ENCODE results near the gene SPRR2E.

DNA sequence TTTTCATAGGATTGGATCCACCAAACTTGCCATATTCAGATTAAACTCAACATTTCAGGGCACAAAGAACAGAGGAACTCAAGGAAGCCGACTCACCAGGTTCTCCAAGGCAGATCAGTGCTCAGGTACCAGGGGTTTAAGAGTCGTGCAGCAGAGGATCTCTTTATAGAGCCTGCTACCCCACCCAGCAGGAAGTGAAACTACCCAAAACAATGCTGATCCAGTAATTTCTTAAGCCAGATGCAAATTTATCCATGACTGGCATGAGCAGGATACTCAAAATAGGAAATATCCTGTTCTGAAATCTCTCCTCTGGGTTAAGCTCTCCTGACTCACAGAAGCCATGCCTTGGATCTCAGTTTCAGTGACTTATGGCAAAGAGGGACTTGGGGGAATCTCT is 37.0 kb downstream of the SPRR2E start, which contains the start of gene SPRR2A:
- TF ChIP-seq, protein P1, sequence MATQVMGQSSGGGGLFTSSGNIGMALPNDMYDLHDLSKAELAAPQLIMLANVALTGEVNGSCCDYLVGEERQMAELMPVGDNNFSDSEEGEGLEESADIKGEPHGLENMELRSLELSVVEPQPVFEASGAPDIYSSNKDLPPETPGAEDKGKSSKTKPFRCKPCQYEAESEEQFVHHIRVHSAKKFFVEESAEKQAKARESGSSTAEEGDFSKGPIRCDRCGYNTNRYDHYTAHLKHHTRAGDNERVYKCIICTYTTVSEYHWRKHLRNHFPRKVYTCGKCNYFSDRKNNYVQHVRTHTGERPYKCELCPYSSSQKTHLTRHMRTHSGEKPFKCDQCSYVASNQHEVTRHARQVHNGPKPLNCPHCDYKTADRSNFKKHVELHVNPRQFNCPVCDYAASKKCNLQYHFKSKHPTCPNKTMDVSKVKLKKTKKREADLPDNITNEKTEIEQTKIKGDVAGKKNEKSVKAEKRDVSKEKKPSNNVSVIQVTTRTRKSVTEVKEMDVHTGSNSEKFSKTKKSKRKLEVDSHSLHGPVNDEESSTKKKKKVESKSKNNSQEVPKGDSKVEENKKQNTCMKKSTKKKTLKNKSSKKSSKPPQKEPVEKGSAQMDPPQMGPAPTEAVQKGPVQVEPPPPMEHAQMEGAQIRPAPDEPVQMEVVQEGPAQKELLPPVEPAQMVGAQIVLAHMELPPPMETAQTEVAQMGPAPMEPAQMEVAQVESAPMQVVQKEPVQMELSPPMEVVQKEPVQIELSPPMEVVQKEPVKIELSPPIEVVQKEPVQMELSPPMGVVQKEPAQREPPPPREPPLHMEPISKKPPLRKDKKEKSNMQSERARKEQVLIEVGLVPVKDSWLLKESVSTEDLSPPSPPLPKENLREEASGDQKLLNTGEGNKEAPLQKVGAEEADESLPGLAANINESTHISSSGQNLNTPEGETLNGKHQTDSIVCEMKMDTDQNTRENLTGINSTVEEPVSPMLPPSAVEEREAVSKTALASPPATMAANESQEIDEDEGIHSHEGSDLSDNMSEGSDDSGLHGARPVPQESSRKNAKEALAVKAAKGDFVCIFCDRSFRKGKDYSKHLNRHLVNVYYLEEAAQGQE (IDR thresholded peaks at IDR 0.05; ENCODE audit: insufficient read depth in 1 of 2, low read depth in 2 of 2, low read length in 2 of 2), result no peak
- TF ChIP-seq FOXP2 (optimal IDR thresholded peaks at IDR 0.05; ENCODE audit: borderline replicate concordance, extremely low read depth, extremely low read length, insufficient read depth) (no peak), TAF1 (IDR thresholded peaks at IDR 0.05; ENCODE audit: borderline replicate concordance, insufficient read depth, low read length) (no peak), POLR2AphosphoS5 (IDR thresholded peaks at IDR 0.05; ENCODE audit: low read depth, low read length) (no peak)
